ENCODE results near the gene COX7A2L. TPM values are rescaled to one million over a fixed set of nuclear protein-coding genes. Genes with fewer than 3 reads are reported as not detected.

COX7A2L gene
- total RNA-seq, 2 donors from 2014 or later, result 167 to 170 TPM

- peaks cover 0 to 4% of the 10 kb centered on the region in 2 donors for H3K36me3 ChIP-seq
- H3K4me1 ChIP-seq (replicated peaks), result peaks cover 4% of the 10 kb centered on the region
- no peak overlapping the region for H3K27ac ChIP-seq
- TF ChIP-seq CTCF (IDR thresholded peaks at IDR 0.05) (no peak), POLR2A (IDR thresholded peaks at IDR 0.05) (no peak), POLR2AphosphoS5 (IDR thresholded peaks at IDR 0.05) (no peak)
- H3K4me3 ChIP-seq, result no peak overlapping the region
- no peak for DNase-seq (ENCODE audit: low spot score)
- H3K27me3 ChIP-seq (replicated peaks; ENCODE audit: insufficient read depth), result no peaks in the 10 kb centered on the region
- WGBS, result 91% methylated on average over 23 of the region's 23 CpGs
- intact Hi-C loops (cut with DNase I), result no loop called here
- H3K9me3 ChIP-seq, result no peaks in the 10 kb centered on the region
These were observed 20.7 kb downstream of the COX7A2L start for GRCh38 chr2:42340045-42340937.

GRCh38 chr2:42339191-42339912, 21.7 kb downstream of the COX7A2L start:
- peaks cover 4% of the 10 kb centered on the region for H3K4me1 ChIP-seq (replicated peaks)
- H3K9me3 ChIP-seq, result no peaks in the 10 kb centered on the region
- peaks cover 0 to 4% of the 10 kb centered on the region in 2 donors for H3K36me3 ChIP-seq
- no peaks in the 10 kb centered on the region for H3K27me3 ChIP-seq (replicated peaks; ENCODE audit: insufficient read depth)
- intact Hi-C loops (cut with DNase I), result no loop called here
- TF ChIP-seq POLR2AphosphoS5 (IDR thresholded peaks at IDR 0.05) (no peak), CTCF (IDR thresholded peaks at IDR 0.05) (no peak), POLR2A (IDR thresholded peaks at IDR 0.05) (no peak)
- DNase-seq (ENCODE audit: low spot score), result no peak
- WGBS, result 80% methylated on average over 21 of the region's 21 CpGs
- no peak overlapping the region for H3K27ac ChIP-seq
- H3K4me3 ChIP-seq, result no peak overlapping the region

GRCh38 chr2:42338567-42339190, 22.3 kb downstream of the COX7A2L start:
- peaks cover 0 to 4% of the 10 kb centered on the region in 2 donors for H3K36me3 ChIP-seq
- H3K27me3 ChIP-seq (replicated peaks; ENCODE audit: insufficient read depth), result no peaks in the 10 kb centered on the region
- 88% methylated on average over 13 of the region's 13 CpGs for WGBS
- peaks cover 4% of the 10 kb centered on the region for H3K4me1 ChIP-seq (replicated peaks)
- H3K27ac ChIP-seq, result no peak overlapping the region
- no peak for DNase-seq (ENCODE audit: low spot score)
- H3K9me3 ChIP-seq, result no peaks in the 10 kb centered on the region
- TF ChIP-seq CTCF (IDR thresholded peaks at IDR 0.05) (no peak), POLR2A (IDR thresholded peaks at IDR 0.05) (no peak), POLR2AphosphoS5 (IDR thresholded peaks at IDR 0.05) (no peak)
- intact Hi-C loops (cut with DNase I), result no loop called here
- no peak overlapping the region for H3K4me3 ChIP-seq

GRCh38 chr2:42337846-42338566, 23.0 kb downstream of the COX7A2L start:
- H3K4me3 ChIP-seq, result no peak overlapping the region
- H3K36me3 ChIP-seq, result peaks cover 0 to 4% of the 10 kb centered on the region in 2 donors
- intact Hi-C loops (cut with DNase I), result no loop called here
- WGBS, result 95% methylated on average over 28 of the region's 28 CpGs
- no peak for TF ChIP-seq CTCF (IDR thresholded peaks at IDR 0.05)
- TF ChIP-seq POLR2AphosphoS5 (IDR thresholded peaks at IDR 0.05), result no peak
- no peak for TF ChIP-seq POLR2A (IDR thresholded peaks at IDR 0.05)
- no peaks in the 10 kb centered on the region for H3K27me3 ChIP-seq (replicated peaks; ENCODE audit: insufficient read depth)
- no peaks in the 10 kb centered on the region for H3K9me3 ChIP-seq
- DNase-seq (ENCODE audit: low spot score), result no peak
- no peak overlapping the region for H3K27ac ChIP-seq
- peaks cover under 1% of the 10 kb centered on the region for H3K4me1 ChIP-seq (replicated peaks)
